A673 (cell line): ENCODE measurements around the gene NR1I3. TPM values are rescaled to one million over a fixed set of nuclear protein-coding genes. Genes with fewer than 3 reads are reported as not detected.

Experiments
- BruUV-seq: library from RNA; stranded (reverse); fragments of 400-500 nt; replicated peaks from 2 replicates; lab custom pipeline; 2021; lab: Mats Ljungman, UMichigan
- CTCF ChIA-PET: fragments of 300-600 bp; sonication (Branson Sonifier 250); formaldehyde crosslinking; loops from one replicate; lab custom pipeline; 2022; ENCODE audit warnings: antibody characterized with exemption; lab: Charles Lee
- POLR2A ChIA-PET: fragments of 300-600 bp; sonication (Branson Sonifier 250); formaldehyde crosslinking; loops from one replicate; lab custom pipeline; 2022; ENCODE audit warnings: antibody characterized with exemption; ENCODE audit not compliant: low non-redundant PET; lab: Charles Lee
- DNase-seq: peaks from one replicate; pipeline ENCODE4 v3.0.0-alpha.2; 2015; ENCODE audit warnings: low spot score
- H3K27ac ChIP-seq: fragments of 200-600 bp; sonication (generic); 2 replicates; pipeline ENCODE4 v1.5.1; 2016; ENCODE audit warnings: mixed run types, low read depth, mild to moderate bottlenecking, mixed read lengths, antibody characterized with exemption, low read length; ENCODE audit not compliant: poor library complexity, severe bottlenecking
- H3K27me3 ChIP-seq: fragments of 200-600 bp; sonication (generic); replicated peaks from 2 replicates; pipeline ENCODE4 v1.6.1; 2017; ENCODE audit warnings: mixed run types, low read depth, mild to moderate bottlenecking, mixed read lengths, antibody characterized with exemption, low read length; ENCODE audit not compliant: insufficient read depth, poor library complexity
- H3K36me3 ChIP-seq: fragments of 200-600 bp; sonication (generic); 2 replicates; pipeline ENCODE4 v1.6.1; 2016; ENCODE audit warnings: mixed run types, mild to moderate bottlenecking, mixed read lengths, antibody characterized with exemption, low read length; ENCODE audit not compliant: insufficient read depth, poor library complexity, severe bottlenecking
- H3K4me1 ChIP-seq: fragments of 200-600 bp; sonication (generic); 2 replicates; pipeline ENCODE4 v1.6.1; 2017; ENCODE audit warnings: mixed run types, mild to moderate bottlenecking, mixed read lengths, antibody characterized with exemption, low read length; ENCODE audit not compliant: insufficient read depth, poor library complexity, severe bottlenecking
- H3K4me3 ChIP-seq: fragments of 200-600 bp; sonication (generic); 2 replicates; pipeline ENCODE4 v1.5.1; 2016; ENCODE audit warnings: low read depth, mixed run types, mild to moderate bottlenecking, mixed read lengths, low read length; ENCODE audit not compliant: poor library complexity, severe bottlenecking
- H3K9me3 ChIP-seq: fragments of 200-600 bp; sonication (generic); 2 replicates; pipeline ENCODE4 v1.6.1; 2016; ENCODE audit warnings: mixed run types, low read depth, mild to moderate bottlenecking, mixed read lengths, antibody characterized with exemption, low read length; ENCODE audit not compliant: poor library complexity, severe bottlenecking
- CTCF ChIP-seq: fragments of 300-800, 200-600 bp; sonication (generic); conservative IDR thresholded peaks from 2 replicates; pipeline ENCODE4 v1.5.1; 2017; ENCODE audit warnings: low read depth, mild to moderate bottlenecking, antibody characterized with exemption, low read length, moderate library complexity, mixed read lengths
- EZH2 ChIP-seq: fragments of 200-600 bp; sonication (generic); IDR thresholded peaks from 2 replicates; pipeline ENCODE4 v1.6.1; 2017; ENCODE audit warnings: borderline replicate concordance, low read depth, mild to moderate bottlenecking, mixed read lengths, antibody characterized with exemption, low read length; ENCODE audit not compliant: poor library complexity, severe bottlenecking
- intact Hi-C: fragments of 100-400 bp; cut with micrococcal nuclease; formaldehyde crosslinking; loops from one replicate; pipeline ENCODE4 v1.10.0; 2022; ENCODE audit not compliant: unreplicated experiment
- total RNA-seq: library from RNA; stranded (reverse); gene quantifications from 2 replicates; pipeline ENCODE4 v1.2.3, GENCODE V29; 2021

Gene NR1I3
- total RNA-seq, 1 experiment from 2014 or later, result not detected

GRCh38 chr1:161228032-161228431, 10.0 kb downstream of the NR1I3 start:
- CTCF ChIA-PET, result no interaction called here
- TF ChIP-seq CTCF (no peak), EZH2 (no peak)
- POLR2A ChIA-PET, result no interaction called here
- intact Hi-C loops, result loop anchor here (5.0 kb wide), 1 partner anchor 154 kb away; no protein-coding TSS in a partner anchor
- DNase-seq, result no peak
- no peaks in the 10 kb centered on the region for H3K27me3 ChIP-seq
- peaks cover 18% of the 10 kb centered on the region for H3K4me1 ChIP-seq
- no TSS peak for BruUV-seq
- H3K9me3 ChIP-seq, result no peaks in the 10 kb centered on the region
- no peak overlapping the region for H3K27ac ChIP-seq
- peaks cover 16% of the 10 kb centered on the region for H3K36me3 ChIP-seq
- no peak overlapping the region for H3K4me3 ChIP-seq

DNA sequence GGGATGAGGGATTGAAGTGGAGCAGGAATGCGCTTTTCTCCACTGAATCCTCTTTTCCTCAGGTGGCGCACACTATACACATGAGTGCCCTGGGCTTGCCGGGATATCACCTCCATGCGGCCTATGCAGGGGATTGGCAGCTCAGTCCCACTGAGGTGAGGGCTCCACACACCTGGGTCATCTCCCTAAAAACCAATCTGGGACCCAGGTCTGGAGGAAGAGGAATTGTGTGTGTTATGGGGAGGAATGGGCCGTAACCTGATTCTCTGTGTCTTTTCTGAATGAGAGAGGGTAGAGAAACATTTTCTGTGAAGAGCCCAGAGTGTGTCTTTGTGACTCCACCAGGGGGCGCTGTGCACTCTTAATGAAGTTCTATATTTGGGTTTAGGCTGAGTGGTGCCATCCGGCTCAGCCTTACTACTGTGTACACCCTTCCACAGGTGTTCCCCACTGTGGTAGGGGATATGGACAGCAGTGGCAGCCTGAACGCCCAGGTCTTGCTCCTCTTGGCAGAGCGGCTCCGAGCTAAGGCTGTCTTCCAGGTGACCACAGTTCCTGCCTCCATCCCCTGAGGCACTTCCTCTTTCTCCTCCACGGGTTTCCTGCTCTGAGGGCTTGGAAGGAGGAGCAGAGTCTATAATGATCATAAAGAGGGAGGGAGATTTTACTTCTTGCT, 10.7 kb downstream of the NR1I3 start:
- POLR2A ChIA-PET, result no interaction called here
- H3K4me3 ChIP-seq, result peak overlapping the region; percentile 78
- intact Hi-C loops, result loop anchor here (1.0 to 5.0 kb wide), 2 partner anchors 64 to 155 kb away; no protein-coding TSS in a partner anchor
- BruUV-seq, result no TSS peak
- no peaks in the 10 kb centered on the region for H3K9me3 ChIP-seq
- H3K4me1 ChIP-seq, result peaks cover 18% of the 10 kb centered on the region
- TF ChIP-seq EZH2 (no peak), CTCF (peak; percentile 88)
- DNase-seq, result peak; percentile 83
- CTCF ChIA-PET, result no interaction called here
- no peaks in the 10 kb centered on the region for H3K27me3 ChIP-seq
- peak overlapping the region; percentile 68 for H3K27ac ChIP-seq
- H3K36me3 ChIP-seq, result peaks cover 16% of the 10 kb centered on the region

DNA sequence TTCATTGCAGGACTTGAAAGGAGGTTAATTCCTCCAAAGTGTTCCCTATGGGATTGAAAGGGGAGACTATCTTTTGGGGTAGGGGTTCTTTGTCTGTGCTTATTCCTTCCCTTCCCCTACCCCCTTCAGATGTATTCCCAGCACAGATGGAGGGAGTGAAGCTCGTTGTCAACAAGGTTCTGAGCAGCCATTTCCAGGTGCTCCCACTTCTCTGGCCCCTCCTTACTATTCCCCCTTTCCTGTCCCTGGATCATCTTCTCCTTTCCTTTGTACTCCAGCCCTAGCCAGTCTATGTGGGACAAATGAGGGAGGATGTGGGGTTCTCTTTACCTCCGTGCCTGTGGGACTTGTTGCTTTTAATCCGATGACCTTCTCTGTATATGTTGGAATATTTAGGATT, 11.2 kb downstream of the NR1I3 start:
- intact Hi-C loops, result loop anchor here (1.0 to 5.0 kb wide), 2 partner anchors 65 to 156 kb away; no protein-coding TSS in a partner anchor
- Histone ChIP-seq H3K27ac (peak overlapping the region; percentile 68), H3K36me3 (peaks cover 16% of the 10 kb centered on the region), H3K27me3 (no peaks in the 10 kb centered on the region), H3K4me1 (peaks cover 18% of the 10 kb centered on the region), H3K9me3 (no peaks in the 10 kb centered on the region), H3K4me3 (peak overlapping the region; percentile 78)
- DNase-seq, result no peak
- POLR2A ChIA-PET, result no interaction called here
- no TSS peak for BruUV-seq
- CTCF ChIA-PET, result no interaction called here
- no peak for TF ChIP-seq EZH2
- no peak for TF ChIP-seq CTCF
